ENCODE results near the gene DIPK1C.

DNA sequence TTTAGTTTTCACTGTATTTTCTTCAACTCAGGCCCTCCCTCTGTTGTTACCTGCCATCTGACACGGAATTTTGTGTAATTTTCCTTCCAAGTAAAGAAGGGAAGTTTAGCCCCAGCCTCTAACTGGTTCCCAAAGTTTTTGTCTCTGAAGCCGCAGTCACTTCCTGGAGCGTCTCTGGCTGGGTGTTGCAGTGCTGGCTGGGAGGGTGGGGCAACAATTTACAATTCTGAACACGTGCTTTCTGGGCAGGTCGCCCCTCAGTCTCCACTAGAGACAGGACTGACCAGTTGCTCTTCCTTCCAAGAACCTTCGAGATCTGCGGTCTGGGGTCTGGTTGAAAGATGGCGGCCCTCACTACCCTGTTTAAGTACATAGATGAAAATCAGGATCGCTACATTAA lies 42.5 kb upstream of the DIPK1C start:
- TF ChIP-seq, protein P1, sequence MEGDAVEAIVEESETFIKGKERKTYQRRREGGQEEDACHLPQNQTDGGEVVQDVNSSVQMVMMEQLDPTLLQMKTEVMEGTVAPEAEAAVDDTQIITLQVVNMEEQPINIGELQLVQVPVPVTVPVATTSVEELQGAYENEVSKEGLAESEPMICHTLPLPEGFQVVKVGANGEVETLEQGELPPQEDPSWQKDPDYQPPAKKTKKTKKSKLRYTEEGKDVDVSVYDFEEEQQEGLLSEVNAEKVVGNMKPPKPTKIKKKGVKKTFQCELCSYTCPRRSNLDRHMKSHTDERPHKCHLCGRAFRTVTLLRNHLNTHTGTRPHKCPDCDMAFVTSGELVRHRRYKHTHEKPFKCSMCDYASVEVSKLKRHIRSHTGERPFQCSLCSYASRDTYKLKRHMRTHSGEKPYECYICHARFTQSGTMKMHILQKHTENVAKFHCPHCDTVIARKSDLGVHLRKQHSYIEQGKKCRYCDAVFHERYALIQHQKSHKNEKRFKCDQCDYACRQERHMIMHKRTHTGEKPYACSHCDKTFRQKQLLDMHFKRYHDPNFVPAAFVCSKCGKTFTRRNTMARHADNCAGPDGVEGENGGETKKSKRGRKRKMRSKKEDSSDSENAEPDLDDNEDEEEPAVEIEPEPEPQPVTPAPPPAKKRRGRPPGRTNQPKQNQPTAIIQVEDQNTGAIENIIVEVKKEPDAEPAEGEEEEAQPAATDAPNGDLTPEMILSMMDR (IDR thresholded peaks at IDR 0.05), result no peak
- TF ChIP-seq POLR2A (IDR thresholded peaks at IDR 0.05), result no peak
